SK-N-SH treated with all-trans-retinoic acid at 6 μM for 48 hours (cell line): ENCODE measurements around the gene PLA2G3.
"Not testable (repeated sequence)": the region's sequence is repeated elsewhere in the genome, so short reads cannot be mapped to it uniquely, and the experiment has no call there.

Experiments
- ATAC-seq: fragments of 200-7000 bp; cut with Tn5 transposase; 3 replicates; pipeline ENCODE4 v1.9.1; 2020; ENCODE audit warnings: mild to moderate bottlenecking, moderate library complexity
- CREB5 ChIP-seq: fragments of 250-450 bp; sonication (Bioruptor Pico); IDR thresholded peaks from 2 replicates; pipeline ENCODE4 v1.5.1; 2020; ENCODE audit warnings: low read depth, mild to moderate bottlenecking, moderate library complexity
- CSDC2 ChIP-seq: fragments of 250-450 bp; sonication (Bioruptor Pico); IDR thresholded peaks from 2 replicates; pipeline ENCODE4 v1.5.0; 2020; ENCODE audit warnings: mild to moderate bottlenecking, moderate library complexity
- CSRNP3 ChIP-seq: fragments of 250-450 bp; sonication (Bioruptor Pico); IDR thresholded peaks from 2 replicates; pipeline ENCODE4 v1.5.1; 2021; ENCODE audit warnings: mild to moderate bottlenecking, moderate library complexity
- ESRRG ChIP-seq: fragments of 250-450 bp; sonication (Bioruptor Pico); IDR thresholded peaks from 2 replicates; pipeline ENCODE4 v1.6.1; 2021; ENCODE audit warnings: mild to moderate bottlenecking
- GLIS3 ChIP-seq: fragments of 250-450 bp; sonication (Bioruptor Pico); IDR thresholded peaks from 2 replicates; pipeline ENCODE4 v1.5.0; 2020; ENCODE audit warnings: mild to moderate bottlenecking, moderate library complexity
- ISL1 ChIP-seq: fragments of 250-450 bp; sonication (Bioruptor Pico); IDR thresholded peaks from 2 replicates; pipeline ENCODE4 v2.1.2; 2022; ENCODE audit warnings: mild to moderate bottlenecking, moderate library complexity
- OSR1 ChIP-seq: fragments of 250-450 bp; sonication (Bioruptor Pico); IDR thresholded peaks from 2 replicates; pipeline ENCODE4 v1.8.0; 2022; ENCODE audit warnings: moderate library complexity, mild to moderate bottlenecking, inconsistent platforms
- PATZ1 ChIP-seq: fragments of 250-450 bp; sonication (Bioruptor Pico); IDR thresholded peaks from 2 replicates; pipeline ENCODE4 v1.8.0; 2020; ENCODE audit warnings: mild to moderate bottlenecking, moderate library complexity, borderline replicate concordance
- POU6F1 ChIP-seq: fragments of 250-450 bp; sonication (Bioruptor Pico); IDR thresholded peaks from 2 replicates; pipeline ENCODE4 v1.8.0; 2021; ENCODE audit warnings: low read depth, mild to moderate bottlenecking, moderate library complexity, borderline replicate concordance
- RARB ChIP-seq: fragments of 250-450 bp; sonication (Bioruptor Pico); IDR thresholded peaks from 2 replicates; pipeline ENCODE4 v1.8.0; 2021; ENCODE audit warnings: mild to moderate bottlenecking, moderate library complexity
- SNAI2 ChIP-seq: fragments of 250-450 bp; sonication (Bioruptor Pico); IDR thresholded peaks from 2 replicates; pipeline ENCODE4 v1.5.0; 2020; ENCODE audit warnings: mild to moderate bottlenecking, moderate library complexity
- TCF4 ChIP-seq: fragments of 250-450 bp; sonication (Bioruptor Pico); IDR thresholded peaks from 2 replicates; pipeline ENCODE4 v1.8.0; 2021; ENCODE audit warnings: mild to moderate bottlenecking, moderate library complexity, borderline replicate concordance
- TOX ChIP-seq: fragments of 250-450 bp; sonication (Bioruptor Pico); IDR thresholded peaks from 2 replicates; pipeline ENCODE4 v1.8.0; 2021; ENCODE audit warnings: mild to moderate bottlenecking, moderate library complexity, borderline replicate concordance
- TSHZ2 ChIP-seq: fragments of 250-450 bp; sonication (Bioruptor Pico); IDR thresholded peaks from 2 replicates; pipeline ENCODE4 v1.5.0; 2020; ENCODE audit warnings: mild to moderate bottlenecking, moderate library complexity
- ZC3H10 ChIP-seq: fragments of 250-450 bp; sonication (Bioruptor Pico); IDR thresholded peaks from 2 replicates; pipeline ENCODE4 v1.5.1; 2021; ENCODE audit warnings: mild to moderate bottlenecking, moderate library complexity
- ZFP3 ChIP-seq: fragments of 250-450 bp; sonication (Bioruptor Pico); IDR thresholded peaks from 2 replicates; pipeline ENCODE4 v1.5.0; 2020; ENCODE audit warnings: mild to moderate bottlenecking, moderate library complexity
- ZFP30 ChIP-seq: fragments of 450-650 bp; formaldehyde crosslinking; IDR thresholded peaks from 2 replicates; pipeline ENCODE4 v1.5.0; 2022; ENCODE audit warnings: mild to moderate bottlenecking, moderate library complexity
- ZNF565 ChIP-seq: fragments of 450-650 bp; formaldehyde crosslinking; conservative IDR thresholded peaks from 2 replicates; pipeline ENCODE4 v1.5.0; 2020; ENCODE audit warnings: low read depth, mild to moderate bottlenecking, moderate library complexity
- ZNF70 ChIP-seq: fragments of 450-650 bp; formaldehyde crosslinking; IDR thresholded peaks from 2 replicates; pipeline ENCODE4 v1.5.0; 2020; ENCODE audit warnings: mild to moderate bottlenecking, moderate library complexity

The PLA2G3 gene

GRCh38 chr22:31098632-31099110, 41.6 kb downstream of the PLA2G3 start:
- TF ChIP-seq TCF4 (CRISPR knock-in tag) = no peak
- TF ChIP-seq, all 23 proteins: peak for 0
- ATAC-seq = no peak

- no peak for ATAC-seq
- TF ChIP-seq TOX (CRISPR knock-in tag) (no peak), TCF4 (CRISPR knock-in tag) (no peak), RARB (CRISPR knock-in tag) (no peak), GLIS3 (CRISPR knock-in tag) (no peak), ZNF565 (CRISPR knock-in tag) (no peak), ISL1 (CRISPR knock-in tag) (no peak), PATZ1 (CRISPR knock-in tag) (no peak), ZNF70 (no peak), CREB5 (CRISPR knock-in tag) (no peak), TSHZ2 (no peak), ESRRG (CRISPR knock-in tag) (no peak), CSDC2 (CRISPR knock-in tag) (no peak)
Measured at GRCh38 chr22:31097941-31098631, 42.2 kb downstream of the PLA2G3 start.

- not testable (repeated sequence) for ATAC-seq
Measured at GRCh38 chr22:31097539-31097938, 42.8 kb downstream of the PLA2G3 start.

- TF ChIP-seq OSR1 (no peak), POU6F1 (CRISPR knock-in tag) (no peak), CSDC2 (CRISPR knock-in tag) (no peak), SNAI2 (CRISPR knock-in tag) (no peak), ZC3H10 (CRISPR knock-in tag) (no peak), ZFP30 (CRISPR knock-in tag) (no peak), CSRNP3 (CRISPR knock-in tag) (no peak), ZFP3 (CRISPR knock-in tag) (no peak)
Measured at GRCh38 chr22:31096657-31097279, 43.5 kb downstream of the PLA2G3 start.

More at GRCh38 chr22:31096657-31097279, 43.5 kb downstream of the PLA2G3 start:
- ATAC-seq = no peak
